HFF-Myc (cell line): ENCODE data around the gene ARHGEF12.

Experiments used
- DNase-seq: peaks from one replicate; pipeline ENCODE4 v3.0.0-alpha.2; 2011; ENCODE audit warnings: low read depth; ENCODE audit errors: extremely low read depth
- H3K4me3 ChIP-seq: replicated peaks from 2 replicates; pipeline ENCODE4 v1.5.1; 2011; ENCODE audit warnings: low read depth, mild to moderate bottlenecking, control low read depth, low read length
- TF ChIP-seq, protein P1 (sequence below): IDR thresholded peaks from 2 replicates; pipeline ENCODE4 v1.5.1; 2012; ENCODE audit warnings: mild to moderate bottlenecking, low read depth, low read length, control low read depth; ENCODE audit errors: missing control alignments

Gene ARHGEF12

DNA sequence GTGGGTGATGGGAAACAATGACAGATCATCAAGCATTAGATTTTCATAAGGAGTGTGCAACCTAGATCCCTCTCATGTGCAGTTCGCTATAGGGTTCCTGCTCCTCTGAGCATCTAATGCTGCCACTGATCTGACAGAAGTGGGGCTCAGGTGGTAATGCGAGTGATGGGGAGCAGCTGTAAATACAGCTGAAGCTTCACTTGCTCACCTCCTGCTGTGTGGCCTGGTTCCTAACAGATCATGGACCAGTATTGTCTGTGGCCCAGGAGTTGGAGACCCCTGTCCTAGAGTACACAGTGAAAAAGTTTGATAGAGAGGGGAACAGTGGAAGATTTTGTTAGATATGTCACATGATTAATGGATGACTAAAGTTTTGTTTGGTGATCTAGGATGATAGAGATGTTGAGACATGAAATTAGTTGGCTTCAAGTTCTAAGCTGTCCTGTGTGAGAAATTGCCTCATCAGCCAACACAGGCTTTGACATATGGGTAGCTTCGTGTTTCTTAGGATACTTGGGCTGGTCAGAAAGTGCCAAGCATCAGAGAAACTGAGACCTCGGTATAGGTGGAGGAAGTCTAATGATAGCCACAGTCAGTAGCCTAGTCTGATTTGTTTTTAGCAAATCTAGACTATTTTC is 47.4 kb downstream of the ARHGEF12 start:
- TF ChIP-seq, protein P1, sequence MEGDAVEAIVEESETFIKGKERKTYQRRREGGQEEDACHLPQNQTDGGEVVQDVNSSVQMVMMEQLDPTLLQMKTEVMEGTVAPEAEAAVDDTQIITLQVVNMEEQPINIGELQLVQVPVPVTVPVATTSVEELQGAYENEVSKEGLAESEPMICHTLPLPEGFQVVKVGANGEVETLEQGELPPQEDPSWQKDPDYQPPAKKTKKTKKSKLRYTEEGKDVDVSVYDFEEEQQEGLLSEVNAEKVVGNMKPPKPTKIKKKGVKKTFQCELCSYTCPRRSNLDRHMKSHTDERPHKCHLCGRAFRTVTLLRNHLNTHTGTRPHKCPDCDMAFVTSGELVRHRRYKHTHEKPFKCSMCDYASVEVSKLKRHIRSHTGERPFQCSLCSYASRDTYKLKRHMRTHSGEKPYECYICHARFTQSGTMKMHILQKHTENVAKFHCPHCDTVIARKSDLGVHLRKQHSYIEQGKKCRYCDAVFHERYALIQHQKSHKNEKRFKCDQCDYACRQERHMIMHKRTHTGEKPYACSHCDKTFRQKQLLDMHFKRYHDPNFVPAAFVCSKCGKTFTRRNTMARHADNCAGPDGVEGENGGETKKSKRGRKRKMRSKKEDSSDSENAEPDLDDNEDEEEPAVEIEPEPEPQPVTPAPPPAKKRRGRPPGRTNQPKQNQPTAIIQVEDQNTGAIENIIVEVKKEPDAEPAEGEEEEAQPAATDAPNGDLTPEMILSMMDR, result no peak
- no peak overlapping the region for H3K4me3 ChIP-seq
- DNase-seq, result no peak

DNA sequence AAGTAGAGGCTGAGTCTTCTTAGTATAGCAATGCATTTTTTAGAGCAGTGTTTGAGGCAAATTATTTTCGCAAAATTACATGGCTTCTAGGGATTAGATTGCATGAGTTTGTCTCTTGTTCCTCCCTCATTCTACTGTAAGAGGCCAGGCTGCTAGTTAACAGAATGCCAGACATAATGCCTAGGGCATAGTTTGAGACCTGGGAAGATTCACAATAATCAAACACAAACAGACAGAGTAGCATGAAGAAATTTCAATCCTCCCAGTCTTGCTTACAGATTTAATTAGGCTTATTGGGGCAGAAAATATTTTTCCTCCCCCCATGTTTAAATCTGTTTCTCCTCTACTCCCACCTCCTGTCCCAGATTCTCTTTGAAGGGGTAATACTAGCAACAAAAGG is 48.3 kb downstream of the ARHGEF12 start:
- H3K4me3 ChIP-seq, result no peak overlapping the region
- TF ChIP-seq, protein P1, result no peak
- DNase-seq, result no peak

DNA sequence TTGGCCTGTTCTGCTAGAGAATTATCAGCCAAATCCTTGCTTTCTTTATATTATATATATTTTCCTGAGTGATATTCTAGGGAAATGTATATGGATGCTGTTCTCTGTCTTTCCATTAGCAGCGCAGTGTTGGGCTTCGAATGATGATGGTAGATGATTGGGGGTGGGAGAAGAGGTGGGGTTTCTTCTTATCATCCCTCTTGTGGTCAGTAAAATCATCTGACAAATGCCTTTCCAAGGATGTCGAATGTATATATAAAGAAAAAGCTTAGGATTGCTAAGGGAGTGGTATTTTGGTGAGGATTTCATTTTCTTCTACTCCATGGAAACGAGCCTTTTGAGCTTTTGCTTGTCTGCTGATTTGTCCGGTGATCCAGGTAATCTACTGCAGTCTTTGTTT is 48.9 kb downstream of the ARHGEF12 start:
- no peak overlapping the region for H3K4me3 ChIP-seq
- DNase-seq, result no peak
- TF ChIP-seq, protein P1, result no peak

DNA sequence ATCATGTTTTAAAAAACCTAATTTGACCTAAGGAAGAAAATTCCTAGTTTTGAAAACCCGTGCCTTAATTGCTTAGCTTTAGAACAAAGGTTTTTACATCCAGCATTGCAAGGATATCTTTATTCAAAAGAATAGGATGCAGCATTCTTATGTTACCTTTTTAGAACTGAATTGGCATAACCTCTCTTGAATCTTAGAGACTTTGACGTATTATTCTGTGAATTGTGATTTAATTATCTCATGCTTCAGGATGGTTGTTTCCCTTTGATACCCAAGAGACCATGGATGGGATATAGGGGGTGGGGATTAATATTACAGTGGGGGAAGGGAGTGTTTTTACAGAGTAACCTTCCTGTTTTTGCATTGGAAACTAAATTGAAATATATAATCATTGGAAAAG is 49.4 kb downstream of the ARHGEF12 start:
- H3K4me3 ChIP-seq, result no peak overlapping the region
- TF ChIP-seq, protein P1, result no peak
- DNase-seq, result no peak

DNA sequence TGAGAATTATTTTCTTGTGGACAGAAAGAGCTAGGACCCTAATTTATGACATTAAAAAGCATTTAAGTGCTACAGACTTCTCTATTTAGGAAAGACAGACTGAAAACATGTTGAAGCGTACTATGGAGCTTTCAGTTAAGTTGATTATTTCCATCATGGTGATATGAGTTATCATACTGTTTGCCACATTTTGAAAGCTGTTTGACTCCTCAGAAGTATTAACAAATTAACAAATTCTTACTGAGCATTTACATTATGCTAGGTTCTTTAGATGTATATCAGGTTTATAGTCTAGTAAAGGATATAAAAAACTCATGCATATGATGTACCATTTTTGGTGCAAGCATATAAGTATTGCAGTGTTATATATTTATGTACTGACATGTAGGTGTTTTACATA is 50.1 kb downstream of the ARHGEF12 start:
- H3K4me3 ChIP-seq, result no peak overlapping the region
- TF ChIP-seq, protein P1, result no peak
- no peak for DNase-seq

DNA sequence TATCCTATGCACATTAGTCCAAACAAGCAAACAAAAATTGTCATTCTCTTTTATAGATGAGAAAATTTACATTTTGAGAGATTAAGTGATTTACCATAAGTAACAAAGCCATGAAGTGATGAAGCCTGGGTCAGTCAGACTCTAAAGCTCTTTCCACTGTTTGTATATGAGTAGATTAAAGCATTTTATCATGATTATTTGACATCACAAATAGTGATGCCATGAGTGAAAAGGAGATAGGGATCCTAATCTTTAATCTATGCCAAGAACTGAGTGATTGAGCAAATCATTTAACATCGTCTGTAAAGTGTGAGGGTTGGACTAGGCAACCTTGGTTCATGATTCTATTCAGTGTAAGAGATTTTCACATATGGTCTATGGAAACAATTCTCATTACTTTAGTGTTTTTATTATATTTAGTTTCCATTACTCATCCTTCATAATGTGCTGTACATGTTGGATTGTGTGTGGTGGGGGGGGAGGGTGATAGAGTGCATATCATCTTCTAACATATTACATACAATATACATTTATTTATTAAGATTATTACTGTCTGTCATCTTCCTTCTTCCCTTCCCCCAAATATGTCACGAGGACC is 50.7 kb downstream of the ARHGEF12 start:
- no peak for DNase-seq
- TF ChIP-seq, protein P1, result no peak
- no peak overlapping the region for H3K4me3 ChIP-seq

DNA sequence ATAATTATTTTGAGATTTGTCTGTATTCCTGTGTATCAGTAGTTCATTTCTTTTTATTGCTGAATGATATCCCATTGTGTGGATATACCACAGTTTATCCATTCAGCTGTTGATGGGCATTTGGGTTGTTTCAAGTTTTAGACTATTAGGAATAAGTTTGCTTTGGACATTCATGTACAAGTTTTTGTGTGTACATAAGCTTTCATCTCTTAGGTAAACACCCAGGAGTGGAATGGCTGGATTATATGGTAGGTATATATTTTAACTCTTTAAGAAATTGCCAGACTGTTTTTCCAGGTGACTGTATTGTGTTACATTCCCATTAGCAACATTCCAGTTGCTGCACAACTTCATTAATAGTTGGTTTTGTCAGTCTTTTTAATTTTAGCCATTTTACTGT is 52.0 kb downstream of the ARHGEF12 start:
- DNase-seq, result no peak
- TF ChIP-seq, protein P1, result no peak

More for the DNA sequence above, 52.0 kb downstream of the ARHGEF12 start:
- no peak overlapping the region for H3K4me3 ChIP-seq
